PC-9 (cell line): ENCODE measurements around the gene CEBPB. TPM values are rescaled to one million over a fixed set of nuclear protein-coding genes. Genes with fewer than 3 reads are reported as not detected.
A peak's percentile ranks its signal among the peaks of the same experiment; 100 is the strongest.
"Not testable (repeated sequence)": the region's sequence is repeated elsewhere in the genome, so short reads cannot be mapped to it uniquely, and the experiment has no call there.

ENCODE experiments used
- BruUV-seq: library from RNA; stranded (reverse); fragments of 400-500 nt; replicated peaks from 2 replicates; lab custom pipeline; 2021; lab: Mats Ljungman, UMichigan
- CTCF ChIA-PET: fragments of 300-600 bp; sonication (Branson Sonifier 250); formaldehyde crosslinking; loops from one replicate; lab custom pipeline; 2022; ENCODE audit warnings: antibody characterized with exemption; lab: Charles Lee
- POLR2A ChIA-PET: fragments of 300-600 bp; sonication (Branson Sonifier 250); formaldehyde crosslinking; loops from one replicate; lab custom pipeline; 2022; ENCODE audit warnings: antibody characterized with exemption; ENCODE audit not compliant: unreplicated experiment; lab: Charles Lee
- DNase-seq, 2 experiments: peaks; one replicate each; pipeline versions ENCODE4 v3.0.0 to v3.0.0-alpha.2; 2015 to 2022; ENCODE audit warnings: mixed read lengths in 1 of 2
- H2AFZ ChIP-seq: fragments of 200-600 bp; sonication (generic); 2 replicates; pipeline ENCODE4 v1.8.1; 2017; ENCODE audit warnings: antibody characterized with exemption
- H3F3A ChIP-seq: fragments of 200-600 bp; sonication (generic); 2 replicates; pipeline ENCODE4 v1.8.1; 2017; ENCODE audit warnings: antibody characterized with exemption, mild to moderate bottlenecking, low read depth; ENCODE audit not compliant: insufficient read depth
- H3K27ac ChIP-seq: fragments of 200-600 bp; sonication (generic); 2 replicates; pipeline ENCODE4 v1.6.1; 2016; ENCODE audit warnings: mixed run types
- H3K27me3 ChIP-seq: fragments of 200-600 bp; sonication (generic); 2 replicates; pipeline ENCODE4 v1.6.1; 2016; ENCODE audit warnings: low read depth, mixed run types; ENCODE audit not compliant: insufficient read depth
- H3K36me3 ChIP-seq: fragments of 200-600 bp; sonication (generic); 2 replicates; pipeline ENCODE4 v1.6.1; 2016; ENCODE audit warnings: low read depth, mixed run types
- H3K4me1 ChIP-seq: fragments of 200-600 bp; sonication (generic); replicated peaks from 2 replicates; pipeline ENCODE4 v1.6.1; 2016; ENCODE audit warnings: mixed run types; ENCODE audit not compliant: insufficient read depth
- H3K4me2 ChIP-seq: fragments of 200-600 bp; sonication (generic); 2 replicates; pipeline ENCODE4 v1.6.1; 2017; ENCODE audit warnings: mixed run types
- H3K4me3 ChIP-seq: fragments of 200-600 bp; sonication (generic); 2 replicates; pipeline ENCODE4 v1.6.1; 2016; ENCODE audit warnings: mixed run types
- H3K79me2 ChIP-seq: fragments of 200-600 bp; sonication (generic); 2 replicates; pipeline ENCODE4 v1.6.1; 2017; ENCODE audit warnings: low read depth, mixed run types
- H3K9me2 ChIP-seq: fragments of 200-600 bp; sonication (generic); 2 replicates; pipeline ENCODE4 v1.8.1; 2017; ENCODE audit warnings: mild to moderate bottlenecking; ENCODE audit not compliant: insufficient read depth
- H3K9me3 ChIP-seq: fragments of 200-600 bp; sonication (generic); 2 replicates; pipeline ENCODE4 v1.8.1; 2016; ENCODE audit warnings: low read depth; ENCODE audit not compliant: insufficient read depth
- H4K20me1 ChIP-seq: fragments of 200-600 bp; sonication (generic); 2 replicates; pipeline ENCODE4 v1.8.1; 2017; ENCODE audit not compliant: insufficient read depth
- CTCF ChIP-seq: fragments of 200-600 bp; sonication (generic); conservative IDR thresholded peaks from 2 replicates; pipeline ENCODE4 v1.6.1; 2017; ENCODE audit warnings: mixed run types, antibody characterized with exemption, mild to moderate bottlenecking, moderate library complexity
- EZH2 ChIP-seq: fragments of 200-600 bp; sonication (generic); IDR thresholded peaks from 2 replicates; pipeline ENCODE4 v1.8.0; 2017; ENCODE audit warnings: antibody characterized with exemption, low read depth
- intact Hi-C: fragments of 100-400 bp; cut with micrococcal nuclease; formaldehyde crosslinking; loops from one replicate; pipeline ENCODE4 v1.10.0; 2022; ENCODE audit not compliant: unreplicated experiment
- total RNA-seq: library from RNA; stranded (reverse); gene quantifications from 2 replicates; pipeline ENCODE4 v1.2.3, GENCODE V29; 2021

The CEBPB gene
- total RNA-seq, 1 experiment from 2014 or later, result 112 TPM

DNA sequence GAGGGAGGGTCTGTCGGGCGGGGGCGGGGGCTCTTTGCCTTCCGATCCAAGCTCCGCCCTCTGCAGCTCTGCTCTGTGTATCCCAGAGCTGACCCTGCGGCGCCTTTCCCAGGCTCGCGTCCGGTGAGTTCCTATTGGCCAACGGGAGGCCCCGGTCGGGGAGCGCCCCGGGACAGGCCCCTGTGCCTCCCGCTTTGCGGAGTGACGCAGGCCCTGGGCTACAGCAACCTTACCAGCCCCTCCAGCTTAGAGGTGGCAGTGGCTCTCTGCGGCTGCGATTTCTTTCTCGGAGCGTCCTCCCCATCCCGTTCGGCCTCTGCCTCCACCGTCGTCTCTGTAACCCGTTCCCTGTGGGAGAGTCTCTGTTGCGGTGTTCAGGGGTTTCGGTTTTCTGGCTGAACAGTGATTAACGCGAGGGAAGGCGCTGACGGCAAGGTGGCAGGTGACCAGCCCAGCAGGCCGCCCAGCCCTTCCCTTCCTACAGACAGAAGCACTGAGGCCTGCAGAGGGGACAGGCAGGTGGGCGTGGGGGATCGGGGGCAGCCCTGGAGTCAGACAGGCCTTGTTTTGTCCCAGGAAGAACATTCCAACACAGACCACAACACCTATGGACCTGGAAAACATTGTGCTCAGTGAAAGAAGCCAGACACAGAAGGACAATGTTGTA is 18.1 kb upstream of the CEBPB start:
- Histone ChIP-seq H3K27ac (peak overlapping the region; percentile 62), H3K4me3 (peak overlapping the region; percentile 67), H3K4me1 (peaks cover 21% of the 10 kb centered on the region), H3K9me3 (no peaks in the 10 kb centered on the region), H3K9me2 (no peaks in the 10 kb centered on the region), H3K27me3 (no peaks in the 10 kb centered on the region), H2AFZ (peak overlapping the region; percentile 91), H4K20me1 (no peaks in the 10 kb centered on the region), H3F3A (peaks cover 24% of the 10 kb centered on the region; the same call in 1 of the 2 replicates), H3K79me2 (no peaks in the 10 kb centered on the region), H3K36me3 (no peaks in the 10 kb centered on the region), H3K4me2 (peak overlapping the region; percentile 92)
- peak; percentile 74 to 88 for DNase-seq
- POLR2A ChIA-PET, result interaction anchor here (0.5 to 0.7 kb wide), 7 partner anchors 57 to 1134 kb away, joined by 3 to 6 read pairs (median 4); no protein-coding TSS in a partner anchor
- TSS peak; percentile 54 for BruUV-seq
- TF ChIP-seq CTCF (no peak), EZH2 (no peak)
- CTCF ChIA-PET, result interaction anchor here (0.5 to 2.2 kb wide), 6 partner anchors 8 to 61 kb away, joined by 3 to 17 read pairs (median 6); no protein-coding TSS in a partner anchor
- intact Hi-C loops, result loop anchor here (10.0 kb wide), 1 partner anchor 838 kb away; no protein-coding TSS in a partner anchor

DNA sequence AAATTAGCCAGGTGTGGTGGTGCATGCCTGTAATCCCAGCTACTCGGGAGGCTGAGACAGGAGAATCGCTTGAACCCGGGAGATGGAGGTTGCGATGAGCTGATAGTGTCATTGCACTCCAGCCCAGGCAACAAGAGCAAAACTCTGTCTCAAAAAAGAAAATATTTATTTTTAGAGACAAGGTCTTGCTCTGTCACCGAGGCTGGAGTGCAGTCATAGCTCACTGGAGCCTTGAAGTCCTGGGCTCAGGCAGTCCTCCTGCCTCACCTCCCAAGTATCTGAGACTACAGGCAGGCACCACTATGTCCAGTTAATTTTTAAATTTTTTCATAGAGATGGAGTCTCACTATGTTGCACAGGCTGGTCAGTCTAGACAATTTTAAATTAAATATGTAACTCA is 16.2 kb upstream of the CEBPB start:
- Histone ChIP-seq H3K4me1 (peaks cover 21% of the 10 kb centered on the region), H2AFZ (no peak overlapping the region), H3K36me3 (no peaks in the 10 kb centered on the region), H3K27me3 (no peaks in the 10 kb centered on the region), H3K27ac (no peak overlapping the region), H3K9me3 (no peaks in the 10 kb centered on the region), H4K20me1 (no peaks in the 10 kb centered on the region), H3K4me2 (no peak overlapping the region), H3F3A (peaks cover 24% of the 10 kb centered on the region; the same call in 1 of the 2 replicates), H3K79me2 (no peaks in the 10 kb centered on the region), H3K4me3 (no peak overlapping the region), H3K9me2 (no peaks in the 10 kb centered on the region)
- ChIA-PET CTCF (no interaction called here), POLR2A (no interaction called here)
- intact Hi-C loops, result loop anchor here (10.0 kb wide), 1 partner anchor 840 kb away; no protein-coding TSS in a partner anchor
- no peak for TF ChIP-seq EZH2
- no peak for TF ChIP-seq CTCF
- no TSS peak for BruUV-seq
- no peak for DNase-seq

DNA sequence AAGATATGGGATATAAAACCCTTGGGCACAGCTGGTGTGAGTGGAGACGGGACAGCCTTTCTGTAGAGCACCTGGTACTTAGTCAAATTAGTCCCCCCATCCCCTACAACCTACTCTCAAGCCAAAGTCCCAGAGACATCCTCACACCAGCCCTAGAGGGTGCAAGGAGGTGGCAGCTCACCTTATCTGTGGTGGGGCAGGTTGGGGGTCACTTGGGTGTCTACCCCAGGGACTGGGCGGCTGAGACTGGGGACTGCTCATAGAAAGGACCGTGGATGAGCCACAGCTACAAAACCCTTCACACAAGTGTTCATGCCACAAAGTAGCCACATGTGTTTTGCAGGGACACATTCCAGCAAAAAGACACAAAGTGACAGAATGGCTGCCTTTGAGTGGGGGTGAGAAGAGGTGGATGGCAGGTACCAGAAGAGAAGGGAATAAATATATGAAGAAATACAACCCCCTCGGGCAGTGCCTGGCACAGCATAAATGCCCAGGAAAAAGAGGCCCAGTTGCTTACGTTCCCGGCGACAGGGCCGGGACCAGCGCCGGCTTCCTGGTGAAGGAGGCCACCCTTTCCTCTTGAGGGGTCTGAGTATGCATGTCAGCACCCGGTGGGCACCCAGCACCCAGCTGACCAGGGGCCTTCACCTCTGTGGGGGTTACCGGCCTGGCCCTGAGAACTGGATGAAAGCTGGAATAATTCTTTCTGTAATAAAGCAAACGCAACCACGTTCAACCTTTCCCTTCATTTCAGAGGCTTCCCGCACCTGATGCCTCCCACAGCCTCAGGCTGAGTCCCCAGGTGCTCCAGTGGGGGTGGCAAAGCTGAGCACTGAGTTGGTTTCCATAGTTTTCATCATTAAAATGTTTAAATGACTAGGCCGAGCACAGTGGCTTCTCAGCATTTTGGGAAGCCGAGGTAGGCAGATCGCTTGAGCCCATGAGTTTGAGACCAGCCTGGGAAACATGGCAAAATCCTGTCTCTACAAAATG is 14.4 kb upstream of the CEBPB start:
- Histone ChIP-seq H3K36me3 (no peaks in the 10 kb centered on the region), H3K4me2 (no peak overlapping the region), H3K9me2 (no peaks in the 10 kb centered on the region), H3K79me2 (no peaks in the 10 kb centered on the region), H3F3A (peaks cover 24% of the 10 kb centered on the region; the same call in 1 of the 2 replicates), H3K4me1 (peaks cover 21% of the 10 kb centered on the region), H3K9me3 (no peaks in the 10 kb centered on the region), H3K27me3 (no peaks in the 10 kb centered on the region), H2AFZ (no peak overlapping the region), H3K4me3 (no peak overlapping the region), H4K20me1 (no peaks in the 10 kb centered on the region), H3K27ac (no peak overlapping the region)
- POLR2A ChIA-PET, result interaction anchor here (0.6 kb wide), 1 partner anchor 573 kb away, joined by 26 read pairs; no protein-coding TSS in a partner anchor
- no TSS peak for BruUV-seq
- CTCF ChIA-PET, result interaction anchor here (0.5 to 0.8 kb wide), 2 partner anchors 10 to 76 kb away, joined by 4 read pairs; no protein-coding TSS in a partner anchor
- DNase-seq, result no peak
- intact Hi-C loops, result loop anchor here (5.0 to 10.0 kb wide), 2 partner anchors 564 to 841 kb away; no protein-coding TSS in a partner anchor
- TF ChIP-seq CTCF (no peak), EZH2 (no peak)

DNA sequence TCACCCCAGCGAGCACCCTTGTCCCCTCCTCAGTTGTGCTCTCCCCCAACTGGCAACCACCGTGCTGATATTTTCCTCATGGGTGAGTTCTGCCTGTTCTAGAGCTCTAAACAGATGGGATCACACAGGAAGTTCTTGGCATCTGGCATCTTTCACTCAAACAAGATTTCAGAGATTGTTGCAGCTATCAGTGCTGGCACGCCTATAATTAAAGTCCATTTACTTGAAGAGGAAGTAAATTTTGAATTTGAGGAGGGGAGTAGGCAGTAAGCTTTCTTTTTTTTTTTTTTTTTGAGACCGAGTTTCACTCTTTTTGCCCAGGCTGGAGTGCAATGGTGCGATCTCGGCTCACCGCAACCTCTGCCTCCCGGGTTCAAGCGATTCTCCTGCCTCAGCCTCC is 12.0 kb upstream of the CEBPB start:
- H3K79me2 ChIP-seq, H3F3A ChIP-seq, H3K9me3 ChIP-seq, H3K9me2 ChIP-seq, H3K4me1 ChIP-seq, H3K4me3 ChIP-seq, H3K27me3 ChIP-seq, H3K36me3 ChIP-seq, H2AFZ ChIP-seq, BruUV-seq, POLR2A ChIA-PET, H4K20me1 ChIP-seq, H3K4me2 ChIP-seq, H3K27ac ChIP-seq, DNase-seq: not testable (repeated sequence)
- intact Hi-C loops, result loop anchor here (1.0 to 10.0 kb wide), 4 partner anchors 57 to 844 kb away; partner anchors contain the start of gene SNAI1
- CTCF ChIA-PET, result interaction anchor here (0.6 to 1.8 kb wide), 17 partner anchors 26 to 849 kb away, joined by 3 to 13 read pairs (median 5); no protein-coding TSS in a partner anchor
